T-helper 2 cell (primary cell): Measurements from ENCODE around the gene XRCC4.

ENCODE experiments used
- DNase-seq, 5 experiments: peaks; one replicate each; pipeline versions ENCODE4 v3.0.0 to v3.0.0-alpha.2; 2012 to 2022

XRCC4 gene

GRCh38 chr5:83393504-83393866 is 316.1 kb downstream of the XRCC4 start:
- no peak for DNase-seq

DNA sequence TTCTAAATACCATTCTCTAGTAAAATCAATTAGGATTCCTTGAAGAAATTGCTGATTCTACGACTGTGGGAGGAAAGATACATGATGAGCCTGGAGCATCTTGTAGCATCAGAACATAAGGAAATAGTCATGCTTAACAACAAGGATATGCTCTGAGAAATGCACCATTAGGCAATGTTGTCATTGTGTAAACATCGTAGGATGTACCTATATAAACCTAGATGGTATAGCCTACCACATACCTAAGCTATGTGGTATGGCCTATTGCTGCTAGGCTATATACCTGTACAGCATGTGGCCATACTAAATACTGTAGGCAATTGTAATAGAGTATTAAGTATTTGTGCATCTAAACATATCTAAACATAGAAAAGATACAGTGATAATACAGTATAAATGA is 316.8 kb downstream of the XRCC4 start:
- no peak for DNase-seq

DNA sequence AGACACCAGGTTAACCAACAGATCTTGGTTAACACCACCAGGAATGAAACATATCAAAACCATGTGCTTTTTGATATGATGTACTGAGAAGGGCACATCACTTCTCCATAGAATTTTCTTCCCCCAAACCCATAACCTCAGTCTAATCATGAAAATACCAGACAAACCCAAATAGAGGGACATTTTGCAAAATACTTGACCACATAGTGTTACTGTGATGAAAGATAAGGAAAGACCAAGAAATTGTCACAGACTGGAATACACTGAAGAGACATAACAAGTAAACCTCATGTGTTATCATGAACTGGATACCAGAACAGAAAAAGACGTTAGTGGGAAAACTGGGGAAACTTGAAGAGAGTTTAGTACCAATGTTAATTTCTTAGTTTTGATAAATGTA is 319.3 kb downstream of the XRCC4 start:
- no peak for DNase-seq

DNA sequence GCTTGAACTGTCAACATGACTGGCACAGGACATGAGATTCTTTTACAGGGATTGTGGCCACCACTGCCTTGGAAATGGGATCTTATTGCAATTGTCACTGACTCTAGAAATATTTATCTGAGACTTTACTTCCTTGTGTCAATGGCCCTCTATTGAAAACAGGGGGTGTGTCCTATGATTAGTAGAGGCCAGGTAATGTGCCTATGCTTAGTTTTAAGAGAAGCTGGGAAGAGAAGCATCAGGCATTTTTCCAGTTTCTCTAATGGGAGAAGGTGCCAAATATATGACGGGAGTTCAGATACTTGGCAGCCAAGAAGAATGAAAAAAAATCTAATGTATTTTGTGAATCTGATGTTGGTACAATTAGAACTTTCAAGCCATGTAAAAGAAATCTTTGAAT is 320.3 kb downstream of the XRCC4 start:
- DNase-seq: no peak

GRCh38 chr5:83400241-83400640 is 322.9 kb downstream of the XRCC4 start:
- no peak for DNase-seq

- DNase-seq: no peak
Observed at GRCh38 chr5:83400701-83401100, 323.4 kb downstream of the XRCC4 start.

- peak in 1 of 5 experiments; percentile 25 for DNase-seq
Observed at GRCh38 chr5:83401122-83401731, 323.9 kb downstream of the XRCC4 start.

DNA sequence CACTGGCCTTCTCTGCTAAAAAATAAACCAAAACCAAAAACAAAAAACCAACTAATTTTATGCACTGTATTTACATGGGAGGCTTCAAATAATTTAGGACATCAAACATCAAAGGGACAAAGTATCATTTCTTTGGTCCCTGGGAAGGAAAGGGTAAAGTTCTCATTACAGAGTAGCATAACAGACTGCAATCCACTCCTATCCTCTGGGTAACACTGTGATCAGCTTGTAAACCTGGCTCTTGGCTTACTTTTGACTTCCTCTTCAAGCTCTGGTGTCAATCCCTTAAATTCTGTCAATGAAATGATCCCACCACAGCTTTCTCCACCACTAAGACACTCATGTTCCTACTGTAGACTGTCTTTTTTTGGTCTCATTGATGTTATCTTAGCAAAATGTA is 324.4 kb downstream of the XRCC4 start:
- DNase-seq: no peak
